HepG2 (cell line): Measurements from ENCODE around the gene BAZ2A. TPM values are rescaled to one million over a fixed set of nuclear protein-coding genes. Genes with fewer than 3 reads are reported as not detected.

Source experiments
- AHR ChIP-seq: IDR thresholded peaks from 2 replicates; pipeline ENCODE4 v1.6.1; 2018; ENCODE audit warnings: missing genetic modification reagents, missing compliant biosample characterization
- MEF2D ChIP-seq: sonication (generic); formaldehyde crosslinking; IDR thresholded peaks from 2 replicates; pipeline ENCODE4 v1.5.1; 2020; ENCODE audit warnings: mild to moderate bottlenecking, missing genetic modification reagents
- PRDM10 ChIP-seq: sonication (generic); formaldehyde crosslinking; IDR thresholded peaks from 2 replicates; pipeline ENCODE4 v1.4.0; 2020; ENCODE audit warnings: low read depth, missing genetic modification reagents
- RBAK ChIP-seq: sonication (generic); formaldehyde crosslinking; IDR thresholded peaks from 2 replicates; pipeline ENCODE4 v1.5.1; 2020; ENCODE audit warnings: mild to moderate bottlenecking, missing genetic modification reagents
- SPEN ChIP-seq: sonication (generic); formaldehyde crosslinking; IDR thresholded peaks from 2 replicates; pipeline ENCODE4 v1.5.1; 2020; ENCODE audit warnings: low read depth, mild to moderate bottlenecking, missing genetic modification reagents
- TBX2 ChIP-seq: sonication (generic); formaldehyde crosslinking; IDR thresholded peaks from 2 replicates; pipeline ENCODE4 v1.5.0; 2020; ENCODE audit warnings: missing genetic modification reagents, mild to moderate bottlenecking, borderline replicate concordance
- ZBTB44 ChIP-seq: sonication (generic); formaldehyde crosslinking; IDR thresholded peaks from 2 replicates; pipeline ENCODE4 v1.4.0; 2020; ENCODE audit warnings: missing genetic modification reagents
- ZNF292 ChIP-seq: sonication (generic); formaldehyde crosslinking; IDR thresholded peaks from 2 replicates; pipeline ENCODE4 v1.8.1; 2022; ENCODE audit warnings: mild to moderate bottlenecking, low read depth, missing genetic modification reagents, borderline replicate concordance
- ZNF431 ChIP-seq: sonication (generic); formaldehyde crosslinking; IDR thresholded peaks from 2 replicates; pipeline ENCODE4 v1.9.0; 2022; ENCODE audit warnings: missing genetic modification reagents, low read depth, mild to moderate bottlenecking, borderline replicate concordance
- ZNF496 ChIP-seq: sonication (generic); formaldehyde crosslinking; IDR thresholded peaks from 2 replicates; pipeline ENCODE4 v1.8.1; 2023; ENCODE audit warnings: mild to moderate bottlenecking, moderate library complexity, missing genetic modification reagents; ENCODE audit not compliant: insufficient replicate concordance
- polyA plus RNA-seq, 8 experiments: library from polyadenylated mRNA; depleted of rRNA in 3 of 8; stranded (reverse) in 7 of 8; unstranded in 1 of 8; fragments of >200 nt; fragmentation: Illumina TruSeq in 4 of 8; extraction: Trizol in 4 of 8; gene quantifications; 2 replicates each; pipeline versions ENCODE4 v1.2.1 to v1.2.3, GENCODE V29; 2011 to 2016; ENCODE audit warnings: low read depth in 4 of 8, missing spikeins in 1 of 8, mixed read lengths in 1 of 8; ENCODE audit not compliant: insufficient read depth in 1 of 8
- total RNA-seq, 5 experiments: library from RNA; depleted of rRNA; stranded (reverse); fragments of >200 nt; fragmentation: Illumina TruSeq; extraction: Trizol; gene quantifications; 2 replicates each; pipeline ENCODE4 v1.2.3, GENCODE V29; 2016; ENCODE audit warnings: low read depth in 1 of 5
- TF ChIP-seq, protein P1 (sequence below): sonication (generic); formaldehyde crosslinking; IDR thresholded peaks from 2 replicates; pipeline ENCODE4 v1.5.0; 2020; ENCODE audit warnings: mild to moderate bottlenecking, missing genetic modification reagents, moderate library complexity
- TF ChIP-seq, protein P2 (sequence below), 2 experiments: fragments of 450-650 bp in 1 of 2; sonication (generic) in 1 of 2; formaldehyde crosslinking in 1 of 2; IDR thresholded peaks; 2 replicates each; pipeline versions ENCODE4 v1.6.1 to v1.8.0; 2016 to 2022; ENCODE audit warnings: antibody characterized with exemption in 1 of 2, mild to moderate bottlenecking in 1 of 2, missing genetic modification reagents in 1 of 2

Gene BAZ2A
- total and polyA plus RNA-seq, 2 of the 13 experiments (the other 11 are each of a cell fraction or from before 2014, with no cell fraction given): 21.8 to 73.5 TPM

DNA sequence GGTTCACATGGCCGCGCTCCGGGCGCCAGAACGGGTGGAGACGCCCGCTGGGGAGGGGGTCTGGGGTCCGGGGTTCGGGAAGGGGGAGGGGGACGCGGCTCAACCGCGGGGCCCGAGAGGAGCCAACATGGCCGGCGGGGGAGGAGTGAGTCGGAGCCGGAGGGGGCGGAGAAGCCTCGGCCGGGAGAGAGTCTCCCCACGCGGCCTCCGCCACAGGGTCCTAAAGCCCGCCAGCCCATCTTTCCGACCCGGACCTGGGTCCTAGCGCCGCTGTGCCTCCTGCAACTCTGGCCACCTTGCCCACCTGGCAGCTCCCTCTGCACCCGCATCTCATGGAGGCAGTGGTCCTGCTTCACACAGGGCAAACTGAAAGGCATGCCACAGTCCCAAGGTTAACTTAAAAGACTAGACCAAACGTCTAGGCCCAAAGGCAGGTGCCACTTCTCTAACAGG lies at the start of gene BAZ2A (continued):
- TF ChIP-seq, protein P1, sequence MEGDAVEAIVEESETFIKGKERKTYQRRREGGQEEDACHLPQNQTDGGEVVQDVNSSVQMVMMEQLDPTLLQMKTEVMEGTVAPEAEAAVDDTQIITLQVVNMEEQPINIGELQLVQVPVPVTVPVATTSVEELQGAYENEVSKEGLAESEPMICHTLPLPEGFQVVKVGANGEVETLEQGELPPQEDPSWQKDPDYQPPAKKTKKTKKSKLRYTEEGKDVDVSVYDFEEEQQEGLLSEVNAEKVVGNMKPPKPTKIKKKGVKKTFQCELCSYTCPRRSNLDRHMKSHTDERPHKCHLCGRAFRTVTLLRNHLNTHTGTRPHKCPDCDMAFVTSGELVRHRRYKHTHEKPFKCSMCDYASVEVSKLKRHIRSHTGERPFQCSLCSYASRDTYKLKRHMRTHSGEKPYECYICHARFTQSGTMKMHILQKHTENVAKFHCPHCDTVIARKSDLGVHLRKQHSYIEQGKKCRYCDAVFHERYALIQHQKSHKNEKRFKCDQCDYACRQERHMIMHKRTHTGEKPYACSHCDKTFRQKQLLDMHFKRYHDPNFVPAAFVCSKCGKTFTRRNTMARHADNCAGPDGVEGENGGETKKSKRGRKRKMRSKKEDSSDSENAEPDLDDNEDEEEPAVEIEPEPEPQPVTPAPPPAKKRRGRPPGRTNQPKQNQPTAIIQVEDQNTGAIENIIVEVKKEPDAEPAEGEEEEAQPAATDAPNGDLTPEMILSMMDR (CRISPR knock-in tag): no peak
- TF ChIP-seq ZNF496 (CRISPR knock-in tag) (no peak), ZNF431 (CRISPR knock-in tag) (no peak; the same call in 1 of the 2 replicates), RBAK (no peak), PRDM10 (CRISPR knock-in tag) (peak; percentile 75; the same call in 1 of the 2 replicates), TBX2 (CRISPR knock-in tag) (peak; percentile 58), AHR (CRISPR knock-in tag) (peak; percentile 84), ZBTB44 (peak; percentile 65; the same call in 1 of the 2 replicates), MEF2D (CRISPR knock-in tag) (no peak), SPEN (CRISPR knock-in tag) (peak; percentile 93), ZNF292 (CRISPR knock-in tag) (peak; percentile 53; the same call in 1 of the 2 replicates)
- TF ChIP-seq, protein P2, sequence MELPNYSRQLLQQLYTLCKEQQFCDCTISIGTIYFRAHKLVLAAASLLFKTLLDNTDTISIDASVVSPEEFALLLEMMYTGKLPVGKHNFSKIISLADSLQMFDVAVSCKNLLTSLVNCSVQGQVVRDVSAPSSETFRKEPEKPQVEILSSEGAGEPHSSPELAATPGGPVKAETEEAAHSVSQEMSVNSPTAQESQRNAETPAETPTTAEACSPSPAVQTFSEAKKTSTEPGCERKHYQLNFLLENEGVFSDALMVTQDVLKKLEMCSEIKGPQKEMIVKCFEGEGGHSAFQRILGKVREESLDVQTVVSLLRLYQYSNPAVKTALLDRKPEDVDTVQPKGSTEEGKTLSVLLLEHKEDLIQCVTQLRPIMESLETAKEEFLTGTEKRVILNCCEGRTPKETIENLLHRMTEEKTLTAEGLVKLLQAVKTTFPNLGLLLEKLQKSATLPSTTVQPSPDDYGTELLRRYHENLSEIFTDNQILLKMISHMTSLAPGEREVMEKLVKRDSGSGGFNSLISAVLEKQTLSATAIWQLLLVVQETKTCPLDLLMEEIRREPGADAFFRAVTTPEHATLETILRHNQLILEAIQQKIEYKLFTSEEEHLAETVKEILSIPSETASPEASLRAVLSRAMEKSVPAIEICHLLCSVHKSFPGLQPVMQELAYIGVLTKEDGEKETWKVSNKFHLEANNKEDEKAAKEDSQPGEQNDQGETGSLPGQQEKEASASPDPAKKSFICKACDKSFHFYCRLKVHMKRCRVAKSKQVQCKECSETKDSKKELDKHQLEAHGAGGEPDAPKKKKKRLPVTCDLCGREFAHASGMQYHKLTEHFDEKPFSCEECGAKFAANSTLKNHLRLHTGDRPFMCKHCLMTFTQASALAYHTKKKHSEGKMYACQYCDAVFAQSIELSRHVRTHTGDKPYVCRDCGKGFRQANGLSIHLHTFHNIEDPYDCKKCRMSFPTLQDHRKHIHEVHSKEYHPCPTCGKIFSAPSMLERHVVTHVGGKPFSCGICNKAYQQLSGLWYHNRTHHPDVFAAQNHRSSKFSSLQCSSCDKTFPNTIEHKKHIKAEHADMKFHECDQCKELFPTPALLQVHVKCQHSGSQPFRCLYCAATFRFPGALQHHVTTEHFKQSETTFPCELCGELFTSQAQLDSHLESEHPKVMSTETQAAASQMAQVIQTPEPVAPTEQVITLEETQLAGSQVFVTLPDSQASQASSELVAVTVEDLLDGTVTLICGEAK (IDR thresholded peaks at IDR 0.05): no peak
- TF ChIP-seq, protein P2 (CRISPR knock-in tag; IDR thresholded peaks at IDR 0.05): 0 out of 2 replicates have a peak, but pooled peaks have one; percentile 55
